T-cell (primary cell): ENCODE measurements around the gene RAET1L. TPM values are rescaled to one million over a fixed set of nuclear protein-coding genes. Genes with fewer than 3 reads are reported as not detected.
"Not testable (repeated sequence)": the region's sequence is repeated elsewhere in the genome, so short reads cannot be mapped to it uniquely, and the experiment has no call there.

Experiments
- ATAC-seq, 4 experiments: fragments of 200-7000 bp in 3 of 4; fragments of 150-1000 bp in 1 of 4; cut with Tn5 transposase; replicated peaks in 1 of 4; 1 replicate in 3 of 4; 2 replicates in 1 of 4; pipeline ENCODE4 v1.10.0; 2021; ENCODE audit warnings: moderate library complexity in 3 of 4, mild to moderate bottlenecking in 2 of 4, moderate number of reproducible peaks in 1 of 4
- CTCF ChIA-PET, 2 donors: fragments of 300-600 bp; sonication (Branson Sonifier 250); formaldehyde crosslinking; loops; one replicate each; lab custom pipeline; 2022; ENCODE audit warnings: antibody characterized with exemption in 2 of 2; lab: Charles Lee
- POLR2A ChIA-PET, 2 donors: fragments of 300-600 bp; sonication (Branson Sonifier 250); formaldehyde crosslinking; loops; one replicate each; lab custom pipeline; 2022; ENCODE audit warnings: antibody characterized with exemption in 2 of 2; lab: Charles Lee
- DNase-seq, 35 experiments: peaks; one replicate each; pipeline versions ENCODE4 v3.0.0 to v3.0.0-alpha.2; 2013 to 2023
- H3K27ac ChIP-seq: one replicate; pipeline ENCODE4 v1.5.1; 2013; ENCODE audit warnings: low read length
- H3K27me3 ChIP-seq, 2 experiments: replicated peaks in 1 of 2; 1 replicate in 1 of 2; 2 replicates in 1 of 2; pipeline versions ENCODE4 v1.6.1 to v1.7.0; 2013; ENCODE audit warnings: low read length in 1 of 2, mixed read lengths in 1 of 2; ENCODE audit not compliant: control insufficient read depth in 2 of 2, insufficient read depth in 2 of 2; ENCODE audit errors: extremely low read depth in 1 of 2
- H3K36me3 ChIP-seq, 2 donors: 1 replicate in 1 of 2; 2 replicates in 1 of 2; pipeline versions ENCODE4 v1.6.1 to v1.7.0; 2013; ENCODE audit warnings: low read length in 1 of 2; ENCODE audit not compliant: control insufficient read depth in 2 of 2, insufficient read depth in 1 of 2; ENCODE audit errors: extremely low read depth in 1 of 2
- H3K4me1 ChIP-seq, 2 experiments: 1 replicate in 1 of 2; 2 replicates in 1 of 2; pipeline versions ENCODE4 v1.6.1 to v1.7.0; 2013; ENCODE audit warnings: low read length in 2 of 2, mixed read lengths in 1 of 2; ENCODE audit not compliant: insufficient read depth in 2 of 2, control insufficient read depth in 1 of 2; ENCODE audit errors: extremely low read depth in 1 of 2
- H3K4me3 ChIP-seq, 2 donors: 1 replicate in 1 of 2; 2 replicates in 1 of 2; pipeline versions ENCODE4 v1.5.1 to v1.7.0; 2013; ENCODE audit warnings: mild to moderate bottlenecking in 2 of 2, low read length in 1 of 2, moderate library complexity in 1 of 2; ENCODE audit not compliant: control insufficient read depth in 1 of 2; ENCODE audit errors: extremely low read depth in 1 of 2
- H3K9me3 ChIP-seq: 2 replicates; pipeline ENCODE4 v1.7.0; 2013
- H3K27ac Mint-ChIP-seq, 2 donors: one replicate each; pipeline ENCODE4 v1.8.0; 2020 to 2021; ENCODE audit warnings: mild to moderate bottlenecking in 2 of 2, mixed read lengths in 2 of 2
- H3K27me3 Mint-ChIP-seq, 2 donors: one replicate each; pipeline ENCODE4 v1.8.0; 2021 to 2022; ENCODE audit warnings: mixed read lengths in 2 of 2
- H3K36me3 Mint-ChIP-seq: one replicate; pipeline ENCODE4 v1.8.0; 2021; ENCODE audit warnings: mixed read lengths
- H3K4me1 Mint-ChIP-seq, 3 donors: one replicate each; pipeline ENCODE4 v1.8.0; 2020 to 2022; ENCODE audit warnings: mixed read lengths in 3 of 3, mild to moderate bottlenecking in 1 of 3
- H3K4me3 Mint-ChIP-seq, 3 donors: one replicate each; pipeline ENCODE4 v1.8.0; 2020 to 2022; ENCODE audit warnings: mild to moderate bottlenecking in 3 of 3, mixed read lengths in 3 of 3, moderate library complexity in 3 of 3
- H3K9me3 Mint-ChIP-seq, 3 donors: one replicate each; pipeline ENCODE4 v1.8.0; 2020 to 2022; ENCODE audit warnings: mixed read lengths in 3 of 3
- WGBS: methylation state at CpG from one replicate; pipeline ENCODE4 v1.1.5; 2013; ENCODE audit warnings: missing lambda C conversion rate; ENCODE audit not compliant: insufficient coverage; 5-methylcytosine and 5-hydroxymethylcytosine counted together
- total RNA-seq, 35 experiments: library from RNA in 6 of 35; stranded (reverse) in 6 of 35; fragments of 120-200 nt in 1 of 35; gene quantifications; one replicate each; pipeline versions ENCODE4 v1.2.1 to v1.2.4 and lab custom pipeline; 2013 to 2026

Gene RAET1L
- total RNA-seq (not detected), total RNA-seq (lab: John Stamatoyannopoulos, UW) (0 to 0.05 (median 0) reads per million in 29 experiments)
- total RNA-seq (2013): not detected

- no peaks in the 10 kb centered on the region for H3K9me3 ChIP-seq
- ChIA-PET CTCF (no interaction called here), POLR2A (no interaction called here)
- H3K27me3 ChIP-seq: peaks cover 10 to 53% of the 10 kb centered on the region in 2 experiments
- no peak within 1 kb of the TSS for H3K27ac ChIP-seq
- no peaks in the 10 kb centered on the region for H3K9me3 Mint-ChIP-seq
- no peak within 1 kb of the TSS for H3K27ac Mint-ChIP-seq
- DNase-seq: no peak
- no peaks in the 10 kb centered on the region for H3K36me3 Mint-ChIP-seq
- peak; percentile 25 to 59 (median 51) for ATAC-seq
- H3K4me1 Mint-ChIP-seq: peaks cover 9 to 16% (median 10%) of the 10 kb centered on the region in 3 donors
- no peak within 1 kb of the TSS for H3K4me3 ChIP-seq
- H3K4me3 Mint-ChIP-seq: peak within 1 kb of the TSS in 2 of 3 donors; percentile 34 to 56
- no peaks in the 10 kb centered on the region for H3K36me3 ChIP-seq
- peaks cover 0 to 12% of the 10 kb centered on the region in 2 experiments for H3K4me1 ChIP-seq
- 6% methylated on average over 24 of the region's 36 CpGs for WGBS
- peaks cover 52 to 62% of the 10 kb centered on the region in 2 donors for H3K27me3 Mint-ChIP-seq
Measured at GRCh38 chr6:150025201-150025917, at the start of gene RAET1L. RAET1L (minus strand) TSS chr6:150025532; CDS start chr6:150025471, 61 bp downstream.

- CTCF ChIA-PET: no interaction called here
- Histone ChIP-seq H3K4me1 (peaks cover 5 to 28% of the 10 kb centered on the region in 2 experiments), H3K27me3 (peaks cover 0 to 12% of the 10 kb centered on the region in 2 experiments), H3K9me3 (no peaks in the 10 kb centered on the region), H3K4me3 (no peak overlapping the region), H3K27ac (no peak overlapping the region), H3K36me3 (no peaks in the 10 kb centered on the region)
- no peak overlapping the region for H3K27ac Mint-ChIP-seq
- peaks cover 28 to 39% (median 28%) of the 10 kb centered on the region in 3 donors for H3K4me1 Mint-ChIP-seq
- no peak overlapping the region for H3K4me3 Mint-ChIP-seq
- WGBS: no CpG with 5 or more reads among the region's 2 CpGs
- ATAC-seq (no peak), DNase-seq (no peak)
- no peaks in the 10 kb centered on the region for H3K9me3 Mint-ChIP-seq
- peaks cover 9 to 11% of the 10 kb centered on the region in 2 donors for H3K27me3 Mint-ChIP-seq
- no peaks in the 10 kb centered on the region for H3K36me3 Mint-ChIP-seq
- POLR2A ChIA-PET: no interaction called here
Measured at GRCh38 chr6:150075034-150075421, 49.7 kb upstream of the RAET1L start.

DNA sequence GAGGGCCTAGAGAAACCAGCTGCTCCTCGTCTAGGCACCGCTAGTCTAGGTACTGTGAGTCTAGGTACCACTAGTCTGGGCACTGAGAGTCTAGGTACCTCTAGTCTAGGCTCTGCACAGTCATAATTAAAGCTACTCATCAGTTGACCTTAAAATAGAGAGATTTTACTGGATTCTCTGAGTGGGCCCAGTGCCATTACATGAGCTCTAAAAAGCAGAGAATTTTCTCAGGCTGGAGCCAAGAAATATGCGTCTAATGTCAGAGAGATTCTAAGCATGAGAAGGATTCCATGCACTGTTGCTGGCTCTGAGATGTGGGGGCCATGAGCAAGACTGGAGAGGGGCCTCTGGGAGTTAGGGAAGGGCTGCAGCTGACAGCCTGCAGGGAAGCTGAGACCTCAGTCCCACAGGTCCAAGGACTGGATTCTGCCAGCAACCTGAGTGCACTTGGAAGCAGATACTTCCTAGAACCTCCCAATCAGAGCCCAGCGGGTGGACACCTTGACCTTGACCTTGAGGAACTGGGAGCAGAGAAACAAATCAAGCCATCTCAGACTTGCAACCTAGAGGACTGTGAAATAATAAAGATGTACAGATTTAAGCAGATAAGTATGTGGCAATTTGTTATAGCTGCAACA is 49.2 kb upstream of the RAET1L start:
- POLR2A ChIA-PET, H3K9me3 Mint-ChIP-seq, H3K36me3 ChIP-seq, H3K4me3 ChIP-seq, H3K36me3 Mint-ChIP-seq, DNase-seq, H3K9me3 ChIP-seq, H3K27ac ChIP-seq, H3K4me3 Mint-ChIP-seq, ATAC-seq, H3K27ac Mint-ChIP-seq: not testable (repeated sequence)
- peaks cover 23 to 38% (median 28%) of the 10 kb centered on the region in 3 donors for H3K4me1 Mint-ChIP-seq
- 100% methylated on average over 3 of the region's 4 CpGs for WGBS
- H3K27me3 ChIP-seq: peaks cover 0 to 12% of the 10 kb centered on the region in 2 experiments
- peaks cover 2 to 29% of the 10 kb centered on the region in 2 experiments for H3K4me1 ChIP-seq
- peaks cover 6 to 11% of the 10 kb centered on the region in 2 donors for H3K27me3 Mint-ChIP-seq
- CTCF ChIA-PET: interaction anchor here in 1 of 2 donors (0.6 kb wide), 1 partner anchor 44 kb away, joined by 3 read pairs; no protein-coding TSS in a partner anchor

DNA sequence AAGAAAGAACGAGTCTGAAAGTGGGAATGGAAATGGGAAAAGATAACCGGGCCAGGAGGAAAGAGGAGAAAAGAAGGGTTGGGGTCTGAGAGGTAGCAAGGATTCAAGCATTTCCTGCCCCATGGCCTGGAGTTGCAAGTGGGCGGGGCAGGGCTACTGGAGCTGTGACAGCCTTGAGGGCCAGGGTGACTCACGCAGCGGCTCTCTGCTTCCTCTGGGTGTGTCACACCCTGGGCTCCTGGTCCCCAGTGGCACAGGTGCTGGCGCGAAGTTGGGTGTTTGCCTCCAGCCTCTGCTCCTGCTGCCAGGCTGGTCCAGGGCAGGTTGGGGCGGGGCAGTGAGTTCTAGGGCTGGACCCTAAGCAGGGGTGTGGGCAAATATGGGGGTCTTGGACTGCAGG is 46.9 kb upstream of the RAET1L start:
- H3K36me3 ChIP-seq: no peaks in the 10 kb centered on the region
- H3K4me1 Mint-ChIP-seq: peaks cover 22 to 39% (median 28%) of the 10 kb centered on the region in 3 donors

GRCh38 chr6:150070236-150070818 is 45.0 kb upstream of the RAET1L start:
- Mint-ChIP-seq H3K9me3 (no peaks in the 10 kb centered on the region), H3K4me1 (peaks cover 14 to 34% (median 19%) of the 10 kb centered on the region in 3 donors), H3K27me3 (peaks cover 11 to 18% of the 10 kb centered on the region in 2 donors), H3K27ac (no peak overlapping the region), H3K4me3 (peak overlapping the region in 2 of 3 donors; percentile 55 to 91), H3K36me3 (peaks cover 2% of the 10 kb centered on the region)
- no peaks in the 10 kb centered on the region for H3K9me3 ChIP-seq
- ChIA-PET CTCF (interaction anchor here (0.6 to 1.7 kb wide), 8 partner anchors 9 to 1376 kb away, joined by 3 to 21 read pairs (median 6); no protein-coding TSS in a partner anchor), POLR2A (no interaction called here)
- peaks cover 0 to 29% of the 10 kb centered on the region in 2 experiments for H3K27me3 ChIP-seq
- no peak overlapping the region for H3K27ac ChIP-seq
- H3K4me1 ChIP-seq: peaks cover 2 to 41% of the 10 kb centered on the region in 2 experiments
- H3K4me3 ChIP-seq: no peak overlapping the region
- no peak for DNase-seq
- WGBS: 100% methylated on average over 2 of the region's 3 CpGs
- H3K36me3 ChIP-seq: no peaks in the 10 kb centered on the region
- no peak for ATAC-seq

More for the DNA sequence above, 46.9 kb upstream of the RAET1L start:
- Mint-ChIP-seq H3K27me3 (peaks cover 6 to 11% of the 10 kb centered on the region in 2 donors), H3K4me3 (no peak overlapping the region), H3K27ac (no peak overlapping the region), H3K9me3 (no peaks in the 10 kb centered on the region), H3K36me3 (no peaks in the 10 kb centered on the region)
- Histone ChIP-seq H3K27ac (no peak overlapping the region), H3K9me3 (no peaks in the 10 kb centered on the region), H3K4me3 (no peak overlapping the region), H3K4me1 (peaks cover 4 to 41% of the 10 kb centered on the region in 2 experiments), H3K27me3 (peaks cover 0 to 20% of the 10 kb centered on the region in 2 experiments)
- DNase-seq (peak in 12 of 35 experiments; percentile 11 to 52 (median 24)), ATAC-seq (peak in 1 of 4 experiments; percentile 47)
- 60% methylated on average over 8 of the region's 8 CpGs for WGBS
- ChIA-PET CTCF (interaction anchor here in 1 of 2 donors (1.1 kb wide), 1 partner anchor 20 kb away, joined by 7 read pairs; no protein-coding TSS in a partner anchor), POLR2A (no interaction called here)

DNA sequence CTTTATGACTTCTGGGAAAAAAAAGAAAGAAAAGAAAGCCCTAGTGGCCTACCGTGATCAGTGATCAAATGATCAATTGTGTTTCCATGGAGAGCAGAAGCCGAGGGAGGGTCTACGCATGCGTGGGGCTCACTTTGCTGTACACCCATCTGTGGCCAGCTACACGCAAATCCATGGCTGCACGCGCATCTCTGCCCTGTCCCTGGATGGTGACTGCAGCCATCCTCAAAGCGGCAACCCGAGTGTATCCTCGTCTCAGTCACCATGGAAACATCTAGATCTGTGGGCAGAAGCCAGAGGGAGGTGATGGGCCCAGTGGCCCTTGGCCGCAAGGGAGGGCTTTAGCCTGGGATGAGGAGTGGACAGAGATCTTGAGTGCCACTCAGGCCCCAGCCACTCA is 44.4 kb upstream of the RAET1L start:
- H3K4me1 ChIP-seq: peaks cover 2 to 41% of the 10 kb centered on the region in 2 experiments
- no peaks in the 10 kb centered on the region for H3K9me3 Mint-ChIP-seq
- no peak overlapping the region for H3K27ac Mint-ChIP-seq
- H3K4me3 ChIP-seq: no peak overlapping the region
- ChIA-PET POLR2A (no interaction called here), CTCF (interaction anchor here in 1 of 2 donors (0.5 kb wide), 1 partner anchor 134 kb away, joined by 3 read pairs; no protein-coding TSS in a partner anchor)
- peaks cover 0 to 29% of the 10 kb centered on the region in 2 experiments for H3K27me3 ChIP-seq
- H3K36me3 ChIP-seq: no peaks in the 10 kb centered on the region
- no peaks in the 10 kb centered on the region for H3K9me3 ChIP-seq
- 85% methylated on average over 10 of the region's 11 CpGs for WGBS
- peak overlapping the region; percentile 39 to 91 (median 55) for H3K4me3 Mint-ChIP-seq
- H3K36me3 Mint-ChIP-seq: peaks cover 2% of the 10 kb centered on the region
- no peak overlapping the region for H3K27ac ChIP-seq
- H3K27me3 Mint-ChIP-seq: peaks cover 11 to 18% of the 10 kb centered on the region in 2 donors
- peaks cover 14 to 34% (median 19%) of the 10 kb centered on the region in 3 donors for H3K4me1 Mint-ChIP-seq
- ATAC-seq: no peak
- DNase-seq: peak in 2 of 35 experiments; percentile 6 to 17
